ENCODE data around the gene PAM. TPM values are rescaled to one million over a fixed set of nuclear protein-coding genes. Genes with fewer than 3 reads are reported as not detected.

Gene PAM
- total RNA-seq, 2 experiments from 2014 or later: not detected

- Histone ChIP-seq H2AFZ (ENCODE audit: low read length) (no peak overlapping the region), H3K4me3 (ENCODE audit: low read depth, low read length, poor library complexity, severe bottlenecking) (no peak overlapping the region), H3K36me3 (ENCODE audit: insufficient read depth, low read length) (no peaks in the 10 kb centered on the region), H3K4me1 (ENCODE audit: insufficient read depth, low read length, poor library complexity, severe bottlenecking) (no peaks in the 10 kb centered on the region), H3K9me2 (ENCODE audit: insufficient read depth, low read length) (no peaks in the 10 kb centered on the region), H3K27ac (ENCODE audit: low read depth, low read length, poor library complexity, severe bottlenecking) (no peak overlapping the region), H3K79me2 (ENCODE audit: insufficient read depth, low read depth, low read length) (no peaks in the 10 kb centered on the region), H3K4me2 (ENCODE audit: low read length) (no peak overlapping the region), H4K20me1 (ENCODE audit: insufficient read depth, low read length) (no peaks in the 10 kb centered on the region), H3K9me3 (ENCODE audit: low read length) (no peaks in the 10 kb centered on the region)
- DNase-seq (ENCODE audit: low spot score): no peak
- intact Hi-C loops (cut with micrococcal nuclease; ENCODE audit: unreplicated experiment): no loop called here
- CTCF ChIA-PET (ENCODE audit: unreplicated experiment): no interaction called here
- TF ChIP-seq, protein P1, sequence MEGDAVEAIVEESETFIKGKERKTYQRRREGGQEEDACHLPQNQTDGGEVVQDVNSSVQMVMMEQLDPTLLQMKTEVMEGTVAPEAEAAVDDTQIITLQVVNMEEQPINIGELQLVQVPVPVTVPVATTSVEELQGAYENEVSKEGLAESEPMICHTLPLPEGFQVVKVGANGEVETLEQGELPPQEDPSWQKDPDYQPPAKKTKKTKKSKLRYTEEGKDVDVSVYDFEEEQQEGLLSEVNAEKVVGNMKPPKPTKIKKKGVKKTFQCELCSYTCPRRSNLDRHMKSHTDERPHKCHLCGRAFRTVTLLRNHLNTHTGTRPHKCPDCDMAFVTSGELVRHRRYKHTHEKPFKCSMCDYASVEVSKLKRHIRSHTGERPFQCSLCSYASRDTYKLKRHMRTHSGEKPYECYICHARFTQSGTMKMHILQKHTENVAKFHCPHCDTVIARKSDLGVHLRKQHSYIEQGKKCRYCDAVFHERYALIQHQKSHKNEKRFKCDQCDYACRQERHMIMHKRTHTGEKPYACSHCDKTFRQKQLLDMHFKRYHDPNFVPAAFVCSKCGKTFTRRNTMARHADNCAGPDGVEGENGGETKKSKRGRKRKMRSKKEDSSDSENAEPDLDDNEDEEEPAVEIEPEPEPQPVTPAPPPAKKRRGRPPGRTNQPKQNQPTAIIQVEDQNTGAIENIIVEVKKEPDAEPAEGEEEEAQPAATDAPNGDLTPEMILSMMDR (conservative IDR thresholded peaks at IDR 0.05; ENCODE audit: low read length): no peak
- no peak for TF ChIP-seq EZH2phosphoT487 (IDR thresholded peaks at IDR 0.05; ENCODE audit: borderline replicate concordance, low read depth, low read length)
- no TSS peak for BruUV-seq (replicated peaks)
- POLR2A ChIA-PET: no interaction called here
These were observed 220.5 kb downstream of the PAM start for GRCh38 chr5:102975457-102976182.

GRCh38 chr5:102981957-102982635 lies 227.0 kb downstream of the PAM start:
- POLR2A ChIA-PET: interaction anchor here (0.7 kb wide), 1 partner anchor 9 kb away, joined by 3 read pairs; no protein-coding TSS in a partner anchor
- H3K27ac ChIP-seq (ENCODE audit: low read depth, low read length, poor library complexity, severe bottlenecking): no peak overlapping the region
- TF ChIP-seq, protein P1 (conservative IDR thresholded peaks at IDR 0.05; ENCODE audit: low read length): no peak
- TF ChIP-seq EZH2phosphoT487 (IDR thresholded peaks at IDR 0.05; ENCODE audit: borderline replicate concordance, low read depth, low read length): no peak
- H3K4me2 ChIP-seq (ENCODE audit: low read length): no peak overlapping the region
- no peaks in the 10 kb centered on the region for H3K4me1 ChIP-seq (ENCODE audit: insufficient read depth, low read length, poor library complexity, severe bottlenecking)
- intact Hi-C loops (cut with micrococcal nuclease; ENCODE audit: unreplicated experiment): no loop called here
- H3K4me3 ChIP-seq (ENCODE audit: low read depth, low read length, poor library complexity, severe bottlenecking): no peak overlapping the region
- no peaks in the 10 kb centered on the region for H4K20me1 ChIP-seq (ENCODE audit: insufficient read depth, low read length)
- no TSS peak for BruUV-seq (replicated peaks)
- CTCF ChIA-PET (ENCODE audit: unreplicated experiment): no interaction called here
- H2AFZ ChIP-seq (ENCODE audit: low read length): no peak overlapping the region
- H3K9me3 ChIP-seq (ENCODE audit: low read length): no peaks in the 10 kb centered on the region
- no peaks in the 10 kb centered on the region for H3K79me2 ChIP-seq (ENCODE audit: insufficient read depth, low read depth, low read length)
- H3K9me2 ChIP-seq (ENCODE audit: insufficient read depth, low read length): no peaks in the 10 kb centered on the region
- H3K36me3 ChIP-seq (ENCODE audit: insufficient read depth, low read length): no peaks in the 10 kb centered on the region
- DNase-seq (ENCODE audit: low spot score): no peak

- TF ChIP-seq EZH2phosphoT487 (IDR thresholded peaks at IDR 0.05; ENCODE audit: borderline replicate concordance, low read depth, low read length): no peak
- TF ChIP-seq, protein P1 (conservative IDR thresholded peaks at IDR 0.05; ENCODE audit: low read length): no peak
- H4K20me1 ChIP-seq (ENCODE audit: insufficient read depth, low read length): no peaks in the 10 kb centered on the region
- ChIA-PET CTCF (ENCODE audit: unreplicated experiment) (no interaction called here), POLR2A (no interaction called here)
- no peak overlapping the region for H3K27ac ChIP-seq (ENCODE audit: low read depth, low read length, poor library complexity, severe bottlenecking)
- no peak overlapping the region for H2AFZ ChIP-seq (ENCODE audit: low read length)
- no peak for DNase-seq (ENCODE audit: low spot score)
- no peaks in the 10 kb centered on the region for H3K9me2 ChIP-seq (ENCODE audit: insufficient read depth, low read length)
- no peaks in the 10 kb centered on the region for H3K79me2 ChIP-seq (ENCODE audit: insufficient read depth, low read depth, low read length)
- intact Hi-C loops (cut with micrococcal nuclease; ENCODE audit: unreplicated experiment): no loop called here
- no TSS peak for BruUV-seq (replicated peaks)
- no peak overlapping the region for H3K4me3 ChIP-seq (ENCODE audit: low read depth, low read length, poor library complexity, severe bottlenecking)
- no peaks in the 10 kb centered on the region for H3K4me1 ChIP-seq (ENCODE audit: insufficient read depth, low read length, poor library complexity, severe bottlenecking)
- H3K36me3 ChIP-seq (ENCODE audit: insufficient read depth, low read length): no peaks in the 10 kb centered on the region
- no peaks in the 10 kb centered on the region for H3K9me3 ChIP-seq (ENCODE audit: low read length)
- H3K4me2 ChIP-seq (ENCODE audit: low read length): no peak overlapping the region
These were observed 231.0 kb downstream of the PAM start for GRCh38 chr5:102986074-102986473.

Data from OCI-LY7 (cell line).